DMS 273 treated with DMSO at 0.1 percent for 48 hours (cell line): ENCODE data around the gene TIAM2.

ENCODE experiments used
- DNase-seq: peaks from one replicate; lab custom pipeline; 2025; lab: John Stamatoyannopoulos, UW

Gene TIAM2

GRCh38 chr6:155234167-155234566 lies 239.1 kb downstream of the TIAM2 start:
- DNase-seq: no peak

- DNase-seq: no peak
These were observed 239.6 kb downstream of the TIAM2 start for GRCh38 chr6:155234687-155235086.

GRCh38 chr6:155235087-155235486 lies 240.0 kb downstream of the TIAM2 start:
- no peak for DNase-seq

GRCh38 chr6:155237613-155238012 lies 242.5 kb downstream of the TIAM2 start:
- no peak for DNase-seq

- DNase-seq: no peak
These were observed 245.9 kb downstream of the TIAM2 start for GRCh38 chr6:155240905-155241600.

GRCh38 chr6:155241966-155242365 lies 246.9 kb downstream of the TIAM2 start:
- DNase-seq: no peak

GRCh38 chr6:155244434-155244833 lies 249.3 kb downstream of the TIAM2 start:
- no peak for DNase-seq

GRCh38 chr6:155245193-155245592 lies 250.1 kb downstream of the TIAM2 start:
- no peak for DNase-seq

GRCh38 chr6:155245831-155246230 lies 250.7 kb downstream of the TIAM2 start:
- no peak for DNase-seq

- no peak for DNase-seq
These were observed 251.7 kb downstream of the TIAM2 start for GRCh38 chr6:155246825-155247224.

GRCh38 chr6:155247618-155248007 lies 252.5 kb downstream of the TIAM2 start:
- DNase-seq: no peak

- no peak for DNase-seq
These were observed 253.2 kb downstream of the TIAM2 start for GRCh38 chr6:155248008-155249001.

- DNase-seq: no peak
These were observed 255.7 kb downstream of the TIAM2 start for GRCh38 chr6:155250701-155251381.

GRCh38 chr6:155252581-155252980 lies 257.5 kb downstream of the TIAM2 start:
- no peak for DNase-seq

- no peak for DNase-seq
These were observed 258.2 kb downstream of the TIAM2 start for GRCh38 chr6:155253337-155253736.

GRCh38 chr6:155254139-155254538 lies 259.0 kb downstream of the TIAM2 start:
- no peak for DNase-seq

- DNase-seq: no peak
These were observed 261.1 kb downstream of the TIAM2 start for GRCh38 chr6:155256122-155256795.

GRCh38 chr6:155257796-155258195 lies 262.7 kb downstream of the TIAM2 start:
- no peak for DNase-seq

- no peak for DNase-seq
These were observed 264.1 kb downstream of the TIAM2 start for GRCh38 chr6:155259204-155259603.

GRCh38 chr6:155259897-155260296 lies 264.8 kb downstream of the TIAM2 start:
- no peak for DNase-seq

GRCh38 chr6:155260686-155261085 lies 265.6 kb downstream of the TIAM2 start:
- no peak for DNase-seq
